ENCODE data around the gene UNC5C. TPM values are rescaled to one million over a fixed set of nuclear protein-coding genes. Genes with fewer than 3 reads are reported as not detected.

Gene UNC5C
- total RNA-seq, 1 donor from 2014 or later = 12.0 TPM

DNA sequence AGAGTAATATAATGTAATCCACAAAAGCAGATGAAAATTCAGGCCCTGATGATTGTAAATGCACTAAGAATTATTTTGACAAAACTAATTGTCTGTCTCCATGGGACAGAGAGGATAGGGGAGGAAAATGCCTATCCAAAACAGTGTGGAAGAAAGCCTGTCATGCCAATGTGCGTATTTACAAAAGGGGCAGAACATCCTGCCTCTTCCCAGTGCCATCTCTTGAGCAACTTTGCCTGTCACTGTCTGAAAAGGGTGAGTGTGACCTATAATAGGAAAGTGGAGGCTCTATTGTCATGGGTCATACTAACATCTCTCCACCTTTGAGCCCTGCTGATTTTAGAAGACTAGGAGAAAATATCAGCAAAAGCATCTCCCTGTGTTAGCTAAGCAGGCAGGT, 264.1 kb downstream of the UNC5C start:
- TF ChIP-seq POLR2A (IDR thresholded peaks at IDR 0.05) (no peak), POLR2AphosphoS5 (IDR thresholded peaks at IDR 0.05; ENCODE audit: insufficient read depth in 1 of 2, low read depth in 1 of 2) (no peak)
- TF ChIP-seq, protein P1, sequence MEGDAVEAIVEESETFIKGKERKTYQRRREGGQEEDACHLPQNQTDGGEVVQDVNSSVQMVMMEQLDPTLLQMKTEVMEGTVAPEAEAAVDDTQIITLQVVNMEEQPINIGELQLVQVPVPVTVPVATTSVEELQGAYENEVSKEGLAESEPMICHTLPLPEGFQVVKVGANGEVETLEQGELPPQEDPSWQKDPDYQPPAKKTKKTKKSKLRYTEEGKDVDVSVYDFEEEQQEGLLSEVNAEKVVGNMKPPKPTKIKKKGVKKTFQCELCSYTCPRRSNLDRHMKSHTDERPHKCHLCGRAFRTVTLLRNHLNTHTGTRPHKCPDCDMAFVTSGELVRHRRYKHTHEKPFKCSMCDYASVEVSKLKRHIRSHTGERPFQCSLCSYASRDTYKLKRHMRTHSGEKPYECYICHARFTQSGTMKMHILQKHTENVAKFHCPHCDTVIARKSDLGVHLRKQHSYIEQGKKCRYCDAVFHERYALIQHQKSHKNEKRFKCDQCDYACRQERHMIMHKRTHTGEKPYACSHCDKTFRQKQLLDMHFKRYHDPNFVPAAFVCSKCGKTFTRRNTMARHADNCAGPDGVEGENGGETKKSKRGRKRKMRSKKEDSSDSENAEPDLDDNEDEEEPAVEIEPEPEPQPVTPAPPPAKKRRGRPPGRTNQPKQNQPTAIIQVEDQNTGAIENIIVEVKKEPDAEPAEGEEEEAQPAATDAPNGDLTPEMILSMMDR (IDR thresholded peaks at IDR 0.05) = no peak
- no peaks in the 10 kb centered on the region for H3K36me3 ChIP-seq
- H3K4me3 ChIP-seq = no peak overlapping the region
- no peaks in the 10 kb centered on the region for H3K9me3 ChIP-seq
- intact Hi-C loops (cut with DNase I) = no loop called here
- H3K27me3 ChIP-seq = no peaks in the 10 kb centered on the region
- H3K27ac ChIP-seq = no peak overlapping the region
- H3K4me1 ChIP-seq = no peaks in the 10 kb centered on the region
- no peak for DNase-seq (ENCODE audit: extremely low spot score in 2 of 2)

DNA sequence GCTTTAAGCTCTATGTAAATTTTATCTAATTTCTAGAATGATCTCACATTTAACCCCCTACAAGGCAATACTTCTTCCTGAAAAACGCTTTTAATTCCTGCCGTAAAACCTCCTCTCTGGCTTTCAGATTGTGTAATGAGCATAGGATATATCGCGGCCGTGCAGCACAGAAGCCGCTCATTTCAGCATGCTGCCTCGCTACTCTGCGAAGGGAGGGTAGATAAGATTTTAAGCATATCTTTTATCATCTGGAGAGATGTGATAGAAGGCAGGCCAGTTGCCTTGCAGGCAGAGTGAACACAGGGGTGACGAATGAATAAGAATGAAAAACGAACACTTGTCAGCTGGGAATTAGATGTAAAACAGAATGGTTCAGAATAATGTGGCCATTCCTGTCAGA, 265.5 kb downstream of the UNC5C start:
- no peak overlapping the region for H3K27ac ChIP-seq

DNA sequence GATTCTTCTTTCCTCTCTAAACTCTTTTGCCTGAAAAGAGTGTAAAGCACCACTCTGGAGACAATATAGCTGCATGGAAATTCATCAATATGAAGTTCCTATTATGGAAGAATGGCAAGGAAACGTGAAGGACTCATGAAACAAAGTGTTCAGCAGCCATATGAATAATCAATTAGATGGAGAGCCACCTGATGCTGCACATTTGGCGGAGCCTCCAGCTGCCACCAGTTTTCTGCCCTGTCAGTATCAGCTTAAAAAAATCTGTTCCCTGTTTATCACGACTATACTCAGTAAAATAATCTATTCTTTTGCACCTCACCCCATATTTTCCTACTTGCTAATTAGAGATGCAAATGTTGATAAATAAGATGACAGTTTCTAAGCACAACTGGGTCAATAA, 276.0 kb downstream of the UNC5C start:
- TF ChIP-seq POLR2A (IDR thresholded peaks at IDR 0.05) = no peak
- no peak for TF ChIP-seq POLR2AphosphoS5 (IDR thresholded peaks at IDR 0.05; ENCODE audit: insufficient read depth in 1 of 2, low read depth in 1 of 2)
- TF ChIP-seq, protein P1 (IDR thresholded peaks at IDR 0.05) = no peak
- H3K27me3 ChIP-seq = no peaks in the 10 kb centered on the region
- intact Hi-C loops (cut with DNase I) = no loop called here
- no peak overlapping the region for H3K4me3 ChIP-seq
- H3K36me3 ChIP-seq = no peaks in the 10 kb centered on the region
- DNase-seq (ENCODE audit: extremely low spot score in 2 of 2) = no peak
- H3K4me1 ChIP-seq = no peaks in the 10 kb centered on the region
- H3K27ac ChIP-seq = no peak overlapping the region
- no peaks in the 10 kb centered on the region for H3K9me3 ChIP-seq

More for the DNA sequence above, 265.5 kb downstream of the UNC5C start:
- no peak overlapping the region for H3K4me3 ChIP-seq
- H3K9me3 ChIP-seq = no peaks in the 10 kb centered on the region
- H3K4me1 ChIP-seq = no peaks in the 10 kb centered on the region
- intact Hi-C loops (cut with DNase I) = no loop called here
- no peak for DNase-seq (ENCODE audit: extremely low spot score in 2 of 2)
- no peaks in the 10 kb centered on the region for H3K27me3 ChIP-seq
- TF ChIP-seq, protein P1 (IDR thresholded peaks at IDR 0.05) = no peak
- no peak for TF ChIP-seq POLR2A (IDR thresholded peaks at IDR 0.05)
- no peak for TF ChIP-seq POLR2AphosphoS5 (IDR thresholded peaks at IDR 0.05; ENCODE audit: insufficient read depth in 1 of 2, low read depth in 1 of 2)
- no peaks in the 10 kb centered on the region for H3K36me3 ChIP-seq

DNA sequence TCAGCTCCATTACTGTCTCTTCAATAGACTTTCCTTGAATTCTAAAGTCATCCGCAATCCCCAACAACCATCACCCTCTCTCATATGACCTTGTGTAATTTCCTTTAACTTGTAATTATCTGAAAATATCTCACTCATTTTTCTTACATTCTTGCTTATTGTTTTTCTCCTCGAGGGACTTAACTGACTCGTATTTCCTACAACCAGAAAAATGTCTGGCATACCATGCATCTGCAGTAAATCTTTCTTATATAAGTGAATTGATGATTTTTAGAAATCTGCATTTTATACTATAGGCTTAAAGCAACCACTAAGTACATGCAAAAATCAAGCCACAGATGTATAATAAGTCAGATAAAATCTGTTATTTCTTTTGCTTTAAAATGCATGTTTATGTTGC, 276.7 kb downstream of the UNC5C start:
- intact Hi-C loops (cut with DNase I) = no loop called here
- TF ChIP-seq, protein P1 (IDR thresholded peaks at IDR 0.05) = no peak
- TF ChIP-seq POLR2A (IDR thresholded peaks at IDR 0.05) = no peak
- TF ChIP-seq POLR2AphosphoS5 (IDR thresholded peaks at IDR 0.05; ENCODE audit: insufficient read depth in 1 of 2, low read depth in 1 of 2) = no peak
- H3K4me3 ChIP-seq = no peak overlapping the region
- H3K36me3 ChIP-seq = no peaks in the 10 kb centered on the region
- H3K27me3 ChIP-seq = no peaks in the 10 kb centered on the region
- H3K27ac ChIP-seq = no peak overlapping the region
- no peaks in the 10 kb centered on the region for H3K9me3 ChIP-seq
- H3K4me1 ChIP-seq = no peaks in the 10 kb centered on the region
- no peak for DNase-seq (ENCODE audit: extremely low spot score in 2 of 2)

DNA sequence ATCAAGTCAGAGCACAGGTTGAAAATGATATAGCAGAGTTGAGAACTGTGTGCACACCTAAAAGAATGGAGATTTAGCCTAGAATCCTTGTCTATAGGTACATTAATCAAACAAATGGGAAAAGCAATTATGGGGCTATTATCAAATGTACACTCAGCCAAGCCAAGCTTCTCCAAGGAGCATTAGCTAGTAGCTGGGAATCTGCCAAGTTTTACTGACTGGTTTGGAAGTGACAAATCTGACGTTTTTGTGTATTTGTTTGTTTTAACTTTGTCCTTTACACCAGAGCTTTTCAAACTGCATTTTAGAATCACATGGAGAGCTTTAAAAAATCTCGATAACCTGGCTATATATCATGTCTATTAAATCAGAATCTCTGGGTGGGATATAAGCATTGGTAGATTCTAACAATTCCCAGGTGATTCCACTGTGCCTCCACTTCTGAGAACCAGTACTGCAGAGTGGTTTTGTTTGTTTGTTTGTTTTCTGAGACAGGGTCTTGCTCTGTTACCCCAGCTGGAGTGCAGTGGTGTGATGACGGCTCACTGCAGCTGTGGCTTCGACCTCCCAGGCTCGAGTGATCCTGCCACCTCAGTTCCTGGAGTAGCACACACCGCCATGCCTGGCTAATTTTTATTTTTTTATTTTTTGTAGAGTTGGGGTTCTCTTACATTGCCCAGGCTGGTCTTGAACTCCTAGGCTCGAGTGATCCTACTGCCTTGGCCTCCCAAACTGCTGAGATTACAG, 279.8 kb downstream of the UNC5C start:
- intact Hi-C loops (cut with DNase I) = no loop called here
- Histone ChIP-seq H3K27ac (no peak overlapping the region), H3K9me3 (no peaks in the 10 kb centered on the region), H3K4me1 (no peaks in the 10 kb centered on the region), H3K27me3 (no peaks in the 10 kb centered on the region), H3K4me3 (no peak overlapping the region), H3K36me3 (no peaks in the 10 kb centered on the region)
- no peak for DNase-seq (ENCODE audit: extremely low spot score in 2 of 2)
- TF ChIP-seq POLR2AphosphoS5 (IDR thresholded peaks at IDR 0.05; ENCODE audit: insufficient read depth in 1 of 2, low read depth in 1 of 2) (no peak), POLR2A (IDR thresholded peaks at IDR 0.05) (no peak)
- TF ChIP-seq, protein P1 (IDR thresholded peaks at IDR 0.05) = no peak

All from vagina (tissue), 2 donors.